ENCODE data around the gene EMD. TPM values are rescaled to one million over a fixed set of nuclear protein-coding genes. Genes with fewer than 3 reads are reported as not detected.
A peak's percentile ranks its signal among the peaks of the same experiment; 100 is the strongest.

EMD gene
- total and polyA plus RNA-seq, 10 of the 15 experiments (the other 5 are each of a cell fraction or from before 2014, with no cell fraction given): 0.76 to 100 (median 43.2) TPM

DNA sequence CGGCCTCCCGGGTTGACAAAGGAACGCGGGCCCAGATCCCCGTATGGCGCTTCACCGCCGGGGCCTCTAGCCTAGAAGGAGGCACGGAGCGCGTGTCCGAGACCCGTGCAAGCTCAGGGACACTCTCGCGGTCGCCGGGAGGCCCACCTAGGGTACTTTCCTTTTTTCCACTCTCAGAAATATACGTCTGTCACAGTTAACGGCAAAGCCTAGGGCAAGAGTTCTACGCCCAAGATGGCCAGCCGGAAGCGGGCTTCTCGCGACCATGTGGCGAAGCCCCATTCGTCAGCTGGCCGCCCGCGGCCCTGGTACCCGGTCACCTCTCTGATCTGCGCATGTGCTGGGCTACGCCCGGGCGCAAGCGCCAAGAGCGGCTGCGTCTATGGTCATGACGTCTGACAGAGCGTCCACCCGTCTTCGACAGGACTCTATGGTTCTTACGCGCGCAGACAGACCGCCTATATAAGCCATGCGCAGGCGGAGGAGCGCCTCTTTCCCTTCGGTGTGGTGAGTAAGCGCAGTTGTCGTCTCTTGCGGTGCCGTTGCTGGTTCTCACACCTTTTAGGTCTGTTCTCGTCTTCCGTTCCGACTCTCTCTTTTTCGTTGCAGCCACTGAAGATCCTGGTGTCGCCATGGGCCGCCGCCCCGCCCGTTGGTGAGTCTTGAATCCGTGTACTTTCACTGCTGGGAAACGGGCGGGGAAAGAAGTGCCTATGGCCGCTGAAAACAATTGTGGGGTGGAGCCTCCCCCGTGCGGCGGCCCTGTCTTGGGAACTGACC is 19.0 kb downstream of the EMD start, which contains the start of gene RPL10 (continued):
- TF ChIP-seq ZNF687 (IDR thresholded peaks at IDR 0.05) (peak; percentile 61), E2F8 (IDR thresholded peaks at IDR 0.05; ENCODE audit: low read depth, partially characterized antibody) (no peak), CHD1 (IDR thresholded peaks at IDR 0.05; ENCODE audit: low read depth, low read length) (peak; percentile 80; the same call in 1 of the 2 replicates), NFYB (IDR thresholded peaks at IDR 0.05; ENCODE audit: insufficient read depth, low read depth, low read length) (0 out of 2 replicates have a peak, but pooled peaks have one; percentile 34), CREB1 (IDR thresholded peaks at IDR 0.05; ENCODE audit: low read depth) (peak; percentile 92), NBN (IDR thresholded peaks at IDR 0.05) (peak; percentile 85; the same call in 1 of the 2 replicates), SMAD1 (IDR thresholded peaks at IDR 0.05; ENCODE audit: low read depth, partially characterized antibody) (peak; percentile 93), ZBED1 (IDR thresholded peaks at IDR 0.05; ENCODE audit: borderline replicate concordance) (peak; percentile 83; the same call in 1 of the 2 replicates), MYC (IDR thresholded peaks at IDR 0.05; ENCODE audit: insufficient read depth, insufficient read length, insufficient replicate concordance, low read length, severe bottlenecking) (no peak), IRF4 (IDR thresholded peaks at IDR 0.05; ENCODE audit: low read depth, low read length) (0 out of 2 replicates have a peak, but pooled peaks have one; percentile 7), MEF2B (IDR thresholded peaks at IDR 0.05; ENCODE audit: partially characterized antibody, poor library complexity, severe bottlenecking) (no peak), TAF1 (IDR thresholded peaks at IDR 0.05; ENCODE audit: borderline replicate concordance, low read depth, low read length) (peak; percentile 98), DPF2 (IDR thresholded peaks at IDR 0.05) (peak; percentile 6; the same call in 1 of the 2 replicates), RFX5 (IDR thresholded peaks at IDR 0.05; ENCODE audit: low read depth, low read length) (no peak), GATAD2B (conservative IDR thresholded peaks at IDR 0.05; ENCODE audit: low read depth) (peak; percentile 37; the same call in 1 of the 2 replicates), CBX5 (IDR thresholded peaks at IDR 0.05; ENCODE audit: low read depth) (no peak), GABPA (IDR thresholded peaks at IDR 0.05; ENCODE audit: low read depth) (peak; percentile 28; the same call in 1 of the 2 replicates), POLR2A (IDR thresholded peaks at IDR 0.05; ENCODE audit: low read depth, low read length) (peak; percentile 99), SMC3 (IDR thresholded peaks at IDR 0.05; ENCODE audit: borderline replicate concordance, low read length) (no peak), FOXM1 (IDR thresholded peaks at IDR 0.05; ENCODE audit: low read depth, low read length) (no peak), SMARCA5 (IDR thresholded peaks at IDR 0.05) (0 out of 2 replicates have a peak, but pooled peaks have one; percentile 53), YBX1 (IDR thresholded peaks at IDR 0.05) (no peak), SIN3A (IDR thresholded peaks at IDR 0.05; ENCODE audit: low read depth, low read length) (no peak; the same call in none of the 2 replicates), CHD2 (IDR thresholded peaks at IDR 0.05; ENCODE audit: borderline replicate concordance, low read depth, low read length) (peak; percentile 62; the same call in 1 of the 2 replicates), HCFC1 (IDR thresholded peaks at IDR 0.05; ENCODE audit: low read length) (peak; percentile 56), IKZF1 (conservative IDR thresholded peaks at IDR 0.05) (peak; percentile 79), SP1 (IDR thresholded peaks at IDR 0.05; ENCODE audit: low read depth, low read length) (no peak)
